H1 (cell line): ENCODE data around the gene ARHGEF4. TPM values are rescaled to one million over a fixed set of nuclear protein-coding genes. Genes with fewer than 3 reads are reported as not detected.

Experiments
- CTCF ChIA-PET: fragments of 300-600 bp; sonication (Branson Sonifier 250); formaldehyde crosslinking; loops from one replicate; lab custom pipeline; 2021; ENCODE audit not compliant: partially characterized antibody; lab: Charles Lee
- POLR2A ChIA-PET: fragments of 300-600 bp; sonication (Branson Sonifier 250); formaldehyde crosslinking; loops from one replicate; lab custom pipeline; 2021; ENCODE audit warnings: inconsistent platforms; ENCODE audit not compliant: partially characterized antibody; lab: Charles Lee
- DNase-seq, 2 experiments: peaks; one replicate each; pipeline versions ENCODE4 v3.0.0 to v3.0.0-alpha.2; 2010 to 2022; ENCODE audit warnings: low spot score in 2 of 2, low read depth in 1 of 2, mixed read lengths in 1 of 2
- FAIRE-seq: peaks from 2 replicates; lab custom pipeline; 2011; peaks lifted over from hg19 to GRCh38; lab: Jason Lieb, UNC
- H2AFZ ChIP-seq: 2 replicates; pipeline ENCODE4 v1.8.1; 2012; ENCODE audit warnings: low read length, inconsistent platforms
- H2AK5ac ChIP-seq: 2 replicates; pipeline ENCODE4 v1.6.1; 2013; ENCODE audit warnings: low read depth, low read length
- H2BK120ac ChIP-seq: replicated peaks from 2 replicates; pipeline ENCODE3; 2013; ENCODE audit warnings: low read depth, low read length, inconsistent platforms
- H2BK12ac ChIP-seq: 2 replicates; pipeline ENCODE4 v1.6.1; 2013; ENCODE audit warnings: low read depth, low read length
- H2BK15ac ChIP-seq: 2 replicates; pipeline ENCODE4 v1.6.1; 2013; ENCODE audit warnings: low read length
- H2BK20ac ChIP-seq: 2 replicates; pipeline ENCODE4 v1.6.1; 2013; ENCODE audit warnings: low read length
- H2BK5ac ChIP-seq: 2 replicates; pipeline ENCODE4 v1.6.1; 2013; ENCODE audit warnings: low read depth, low read length
- H3K14ac ChIP-seq: 2 replicates; pipeline ENCODE4 v1.6.1; 2013; ENCODE audit warnings: inconsistent platforms; ENCODE audit not compliant: insufficient read length
- H3K18ac ChIP-seq: 2 replicates; pipeline ENCODE4 v1.6.1; 2013; ENCODE audit warnings: low read length; ENCODE audit errors: extremely low read depth
- H3K23ac ChIP-seq: 2 replicates; pipeline ENCODE4 v1.6.1; 2013; ENCODE audit warnings: inconsistent platforms; ENCODE audit not compliant: insufficient read length
- H3K23me2 ChIP-seq: 2 replicates; pipeline ENCODE4 v1.6.1; 2013; ENCODE audit warnings: low read depth, low read length
- H3K27ac ChIP-seq: 2 replicates; pipeline ENCODE4 v1.6.1; 2011; ENCODE audit warnings: low read depth, low read length, inconsistent platforms
- H3K27me3 ChIP-seq, 4 experiments: replicated peaks in 1 of 4; 1 replicate in 1 of 4; 2 replicates in 3 of 4; pipeline versions ENCODE4 v1.6.1 to v1.8.1; 2011 to 2013; ENCODE audit warnings: low read length in 3 of 4, mild to moderate bottlenecking in 3 of 4, inconsistent platforms in 2 of 4, mixed read lengths in 2 of 4, moderate library complexity in 1 of 4; ENCODE audit not compliant: control insufficient read depth in 3 of 4, insufficient read depth in 3 of 4; ENCODE audit errors: extremely low read depth in 1 of 4
- H3K36me3 ChIP-seq, 4 experiments: 2 replicates each; pipeline versions ENCODE4 v1.6.1 to v1.8.1; 2011 to 2013; ENCODE audit warnings: mild to moderate bottlenecking in 4 of 4, low read length in 3 of 4, moderate library complexity in 2 of 4, control low read depth in 1 of 4, inconsistent platforms in 1 of 4; ENCODE audit not compliant: insufficient read depth in 4 of 4, control insufficient read depth in 2 of 4
- H3K4ac ChIP-seq: replicated peaks from 2 replicates; pipeline ENCODE3; 2013; ENCODE audit warnings: low read length, low read depth, mixed read lengths, inconsistent platforms; ENCODE audit not compliant: insufficient read length
- H3K4me1 ChIP-seq, 4 experiments: replicated peaks in 1 of 4; 1 replicate in 1 of 4; 2 replicates in 3 of 4; pipeline versions ENCODE4 v1.6.1 to v1.8.1; 2011 to 2013; ENCODE audit warnings: low read length in 3 of 4, inconsistent platforms in 2 of 4, mixed read lengths in 1 of 4; ENCODE audit not compliant: insufficient read depth in 4 of 4, control insufficient read depth in 3 of 4
- H3K4me2 ChIP-seq, 2 experiments: 2 replicates each; pipeline versions ENCODE4 v1.6.1 to v1.8.1; 2011 to 2013; ENCODE audit warnings: low read depth in 2 of 2, low read length in 2 of 2, control low read depth in 1 of 2, inconsistent platforms in 1 of 2, mild to moderate bottlenecking in 1 of 2; ENCODE audit not compliant: insufficient read depth in 1 of 2
- H3K4me3 ChIP-seq, 4 experiments: fragments of 200-600, 300-600 bp in 1 of 4; sonication (generic), shearing (Covaris generic), sonication (Bioruptor Twin) in 1 of 4; 2 replicates each; pipeline versions ENCODE4 v1.5.1 to v1.8.1; 2011 to 2016; ENCODE audit warnings: low read length in 4 of 4, low read depth in 3 of 4, control low read depth in 2 of 4, inconsistent platforms in 2 of 4, mild to moderate bottlenecking in 2 of 4, mixed read lengths in 1 of 4, moderate library complexity in 1 of 4; ENCODE audit not compliant: insufficient read depth in 2 of 4; ENCODE audit errors: extremely low read depth in 1 of 4
- H3K56ac ChIP-seq: replicated peaks from 2 replicates; pipeline ENCODE3; 2013; ENCODE audit warnings: low read depth, mild to moderate bottlenecking, mixed read lengths, low read length, inconsistent platforms; ENCODE audit not compliant: insufficient read length
- H3K79me1 ChIP-seq: 2 replicates; pipeline ENCODE4 v1.6.1; 2013; ENCODE audit warnings: low read depth, low read length, control low read depth
- H3K79me2 ChIP-seq, 2 experiments: 2 replicates each; pipeline versions ENCODE4 v1.6.1 to v1.8.1; 2012 to 2013; ENCODE audit warnings: low read length in 2 of 2, mild to moderate bottlenecking in 2 of 2, inconsistent platforms in 1 of 2; ENCODE audit not compliant: insufficient read depth in 2 of 2, control insufficient read depth in 1 of 2
- H3K9ac ChIP-seq, 4 experiments: replicated peaks in 1 of 4; 1 replicate in 1 of 4; 2 replicates in 3 of 4; pipeline versions ENCODE4 v1.6.1 to v1.8.1; 2011 to 2013; ENCODE audit warnings: low read depth in 3 of 4, low read length in 3 of 4, control low read depth in 2 of 4, mild to moderate bottlenecking in 2 of 4, moderate library complexity in 2 of 4, inconsistent platforms in 1 of 4; ENCODE audit errors: extremely low read depth in 1 of 4
- H3K9me3 ChIP-seq, 2 experiments: 2 replicates each; pipeline versions ENCODE4 v1.6.1 to v1.8.1; 2012 to 2013; ENCODE audit warnings: mild to moderate bottlenecking in 2 of 2, moderate library complexity in 2 of 2, control low read depth in 1 of 2, inconsistent platforms in 1 of 2, low read depth in 1 of 2, low read length in 1 of 2, mixed read lengths in 1 of 2; ENCODE audit not compliant: insufficient read depth in 2 of 2
- H4K20me1 ChIP-seq, 2 experiments: replicated peaks in 1 of 2; 2 replicates each; pipeline versions ENCODE3 to v1.8.1; 2011 to 2013; ENCODE audit warnings: inconsistent platforms in 2 of 2, low read length in 2 of 2, mild to moderate bottlenecking in 1 of 2; ENCODE audit not compliant: insufficient read depth in 2 of 2, control insufficient read depth in 1 of 2
- H4K5ac ChIP-seq: 2 replicates; pipeline ENCODE4 v1.6.1; 2013; ENCODE audit warnings: low read length, low read depth, mixed read lengths, inconsistent platforms; ENCODE audit not compliant: insufficient read length
- H4K8ac ChIP-seq: 2 replicates; pipeline ENCODE4 v1.8.0; 2013; ENCODE audit warnings: mild to moderate bottlenecking, moderate library complexity, low read length, inconsistent platforms; ENCODE audit not compliant: insufficient read depth; ENCODE audit errors: extremely low read depth
- H4K91ac ChIP-seq: replicated peaks from 2 replicates; pipeline ENCODE3; 2013; ENCODE audit warnings: low read length, mixed read lengths, inconsistent platforms; ENCODE audit not compliant: insufficient read length
- POLR2A ChIP-seq, 2 experiments: IDR thresholded peaks; 1 replicate in 1 of 2; 2 replicates in 1 of 2; pipeline ENCODE4 v1.6.1; 2011; ENCODE audit warnings: low read depth in 2 of 2, low read length in 2 of 2, mild to moderate bottlenecking in 2 of 2; ENCODE audit errors: control extremely low read depth in 1 of 2
- TAF7 ChIP-seq: optimal IDR thresholded peaks from 2 replicates; pipeline ENCODE3; 2011; ENCODE audit warnings: low read depth, mild to moderate bottlenecking, inconsistent platforms, low read length, moderate library complexity, borderline replicate concordance
- WGBS, 2 experiments: shearing (Covaris generic) in 1 of 2; methylation state at CpG; one replicate each; pipeline versions ENCODE4 v1.1.6 to v1.1.7; 2013 to 2015; ENCODE audit warnings: low lambda C conversion rate in 2 of 2, mixed read lengths in 2 of 2, inconsistent platforms in 1 of 2, low coverage in 1 of 2, missing lambda C conversion rate in 1 of 2; ENCODE audit not compliant: insufficient replicate concordance in 2 of 2, insufficient coverage in 1 of 2, insufficient read length in 1 of 2; ENCODE audit errors: extremely low coverage in 1 of 2, missing lambda C conversion rate in 1 of 2; 5-methylcytosine and 5-hydroxymethylcytosine counted together
- polyA plus RNA-seq, 7 experiments: library from polyadenylated mRNA; depleted of rRNA in 3 of 7; stranded (reverse) in 5 of 7; unstranded in 2 of 7; fragments of >200 nt in 5 of 7; fragments of 200-250 nt in 2 of 7; gene quantifications; 1 replicate in 5 of 7; 2 replicates in 1 of 7; 4 replicates in 1 of 7; pipeline versions ENCODE4 v1.2.1 to v1.2.3, GENCODE V29; 2011 to 2013; ENCODE audit warnings: missing spikeins in 2 of 7, mixed read lengths in 2 of 7
- total RNA-seq: library from RNA; stranded (reverse); fragmentation: NEBNext Ultra II Directional; extraction: Animal tissue kit (Norgen Biotek cat#: 25700); gene quantifications from 2 replicates; pipeline ENCODE4 v1.2.1, GENCODE V29; 2021

Gene ARHGEF4
- total and polyA plus RNA-seq, 2 of the 8 experiments (the other 6 are each of a cell fraction or from before 2014, with no cell fraction given): 10.6 to 14.6 TPM

DNA sequence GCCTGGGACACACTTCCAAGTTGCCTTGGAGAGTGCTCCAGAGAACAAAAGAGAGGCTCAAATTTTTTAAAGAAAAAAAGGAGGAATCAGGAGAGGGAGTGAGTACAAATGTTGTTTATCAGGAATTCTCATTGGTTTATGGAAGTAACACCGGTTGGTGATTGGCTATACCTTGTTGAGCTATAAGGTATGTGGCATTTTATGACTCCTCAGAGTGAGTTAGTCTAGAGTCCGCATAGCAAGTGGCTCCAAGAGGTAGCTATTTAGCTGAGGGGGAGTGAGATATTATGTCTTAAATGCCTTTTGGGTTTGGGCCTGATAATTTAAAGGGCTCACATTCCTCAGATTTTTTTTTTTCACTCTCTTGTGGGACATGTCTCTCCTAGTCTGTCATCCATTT lies 85.7 kb downstream of the ARHGEF4 start:
- no peak for FAIRE-seq
- CTCF ChIA-PET: interaction anchor here (1.1 to 2.7 kb wide), 6 partner anchors 14 to 53 kb away, joined by 3 to 15 read pairs (median 4); no protein-coding TSS in a partner anchor
- H3K23ac ChIP-seq: no peak overlapping the region

More for the DNA sequence above, 85.7 kb downstream of the ARHGEF4 start:
- no peak overlapping the region for H2BK20ac ChIP-seq
- no peaks in the 10 kb centered on the region for H3K36me3 ChIP-seq
- H2BK12ac ChIP-seq: no peak overlapping the region
- no peak overlapping the region for H2BK5ac ChIP-seq
- H3K79me1 ChIP-seq: no peaks in the 10 kb centered on the region
- H3K4me3 ChIP-seq: no peak overlapping the region
- no peaks in the 10 kb centered on the region for H3K79me2 ChIP-seq
- no peak overlapping the region for H2BK120ac ChIP-seq
- no peak overlapping the region for H3K14ac ChIP-seq
- H3K27ac ChIP-seq: no peak overlapping the region
- no peak overlapping the region for H4K91ac ChIP-seq
- POLR2A ChIA-PET: interaction anchor here (1.6 kb wide), 1 partner anchor 11 kb away, joined by 4 read pairs; no protein-coding TSS in a partner anchor
- H4K20me1 ChIP-seq: no peaks in the 10 kb centered on the region
- H3K4me2 ChIP-seq: no peak overlapping the region
- WGBS, 2 experiments: 72% methylated on average over 2 of the region's 2 CpGs; no CpG with 5 or more reads in 1 of the 2 experiments
- no peak overlapping the region for H2BK15ac ChIP-seq
- H3K18ac ChIP-seq: no peak overlapping the region
- DNase-seq: no peak
- peak; percentile 66 for TF ChIP-seq TAF7
- no peak for TF ChIP-seq POLR2A (IDR thresholded peaks at IDR 0.05; ENCODE audit: control extremely low read depth in 1 of 2, low read depth in 2 of 2, low read length in 2 of 2)
- no peak overlapping the region for H3K56ac ChIP-seq
- H3K4me1 ChIP-seq: peaks cover 0 to 5% (median 0%) of the 10 kb centered on the region in 4 experiments; a peak in 4 of 7 replicates
- no peak overlapping the region for H2AFZ ChIP-seq
- no peak overlapping the region for H4K5ac ChIP-seq
- H3K23me2 ChIP-seq: no peaks in the 10 kb centered on the region
- no peak overlapping the region for H3K9ac ChIP-seq
- no peak overlapping the region for H4K8ac ChIP-seq
- no peak overlapping the region for H2AK5ac ChIP-seq
- H3K4ac ChIP-seq: no peak overlapping the region
- H3K9me3 ChIP-seq: peaks cover 4 to 5% of the 10 kb centered on the region in 2 experiments; a peak in 1 of 4 replicates
- H3K27me3 ChIP-seq: no peaks in the 10 kb centered on the region
